ENCODE measurements around the gene CYB5B.

Gene CYB5B

DNA sequence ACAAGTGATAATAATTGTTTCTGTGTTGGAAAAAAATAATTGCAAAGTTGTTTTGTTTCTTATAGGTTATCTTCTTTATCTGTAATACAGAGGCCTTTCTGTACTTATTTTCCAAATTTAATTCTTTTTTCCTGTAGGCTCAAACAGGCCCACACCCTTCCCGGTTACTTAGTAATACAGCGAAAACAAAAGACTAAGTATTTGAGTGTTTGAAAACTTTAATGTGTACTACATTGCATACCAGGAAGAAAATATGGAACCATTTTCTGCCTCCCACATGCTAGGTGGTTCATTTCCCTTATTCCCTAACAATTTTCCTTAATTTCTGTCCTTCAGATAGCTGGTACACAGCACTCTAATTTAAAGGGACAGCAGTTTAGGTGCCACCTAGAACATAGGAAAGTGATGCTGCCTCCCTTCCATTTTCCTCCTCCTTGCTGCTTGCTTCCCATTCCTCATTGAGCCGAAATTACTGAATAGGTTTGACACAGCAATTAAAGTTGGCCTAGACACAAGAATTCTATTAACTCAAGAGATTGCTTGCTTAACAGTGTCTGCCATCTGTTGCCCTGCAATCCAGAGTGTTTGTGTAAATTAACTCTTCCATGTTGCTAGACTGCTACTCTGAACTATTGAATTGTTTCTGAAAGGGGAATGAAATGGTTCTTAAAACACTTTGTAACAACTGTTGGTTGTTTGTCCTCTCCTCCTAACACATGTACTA is 24.2 kb downstream of the CYB5B start:
- H3K27ac ChIP-seq (ENCODE audit: low read depth, low read length, severe bottlenecking): no peak overlapping the region
- peaks cover 9% of the 10 kb centered on the region for H3K4me1 ChIP-seq (ENCODE audit: control insufficient read depth, insufficient read depth, low read length, poor library complexity, severe bottlenecking)
- no peaks in the 10 kb centered on the region for H3K9me3 ChIP-seq (ENCODE audit: control insufficient read depth, low read length)
- peaks cover 65% of the 10 kb centered on the region for H3K36me3 ChIP-seq (ENCODE audit: control insufficient read depth, insufficient read depth, low read length)
- no peak overlapping the region for H3K4me3 ChIP-seq (ENCODE audit: extremely low read depth, insufficient read depth, low read length, poor library complexity, severe bottlenecking)
- 83 to 86% methylated on average over 1 of the region's 3 CpGs for WGBS, 2 experiments (ENCODE audit: insufficient coverage in 2 of 2)

DNA sequence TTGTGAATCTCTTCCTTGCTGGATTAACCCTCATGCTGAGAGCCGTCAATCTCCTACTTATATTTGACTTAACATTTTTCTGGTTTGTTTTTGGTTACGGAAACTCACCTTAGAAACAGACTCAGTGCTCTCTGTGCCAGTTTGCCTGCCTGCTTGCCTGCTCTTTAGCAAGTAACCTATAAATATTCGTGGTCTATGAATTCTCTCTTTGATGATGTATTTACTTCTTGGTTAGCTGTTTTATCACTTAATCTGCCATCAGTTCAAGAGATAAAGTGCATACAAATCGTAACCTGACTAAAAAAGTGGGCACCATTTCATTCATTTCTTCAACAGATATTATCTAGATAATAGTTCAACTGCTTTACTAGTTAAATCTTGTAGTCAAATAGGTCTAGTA is 26.7 kb downstream of the CYB5B start:
- Histone ChIP-seq H3K36me3 (ENCODE audit: control insufficient read depth, insufficient read depth, low read length) (peaks cover 76% of the 10 kb centered on the region), H3K27ac (ENCODE audit: low read depth, low read length, severe bottlenecking) (no peak overlapping the region), H3K4me1 (ENCODE audit: control insufficient read depth, insufficient read depth, low read length, poor library complexity, severe bottlenecking) (no peaks in the 10 kb centered on the region), H3K9me3 (ENCODE audit: control insufficient read depth, low read length) (no peaks in the 10 kb centered on the region), H3K4me3 (ENCODE audit: extremely low read depth, insufficient read depth, low read length, poor library complexity, severe bottlenecking) (no peak overlapping the region)
- WGBS, 2 experiments (ENCODE audit: insufficient coverage in 2 of 2): 100% methylated on average over 2 of the region's 4 CpGs; no CpG with 5 or more reads in 1 of the 2 experiments

DNA sequence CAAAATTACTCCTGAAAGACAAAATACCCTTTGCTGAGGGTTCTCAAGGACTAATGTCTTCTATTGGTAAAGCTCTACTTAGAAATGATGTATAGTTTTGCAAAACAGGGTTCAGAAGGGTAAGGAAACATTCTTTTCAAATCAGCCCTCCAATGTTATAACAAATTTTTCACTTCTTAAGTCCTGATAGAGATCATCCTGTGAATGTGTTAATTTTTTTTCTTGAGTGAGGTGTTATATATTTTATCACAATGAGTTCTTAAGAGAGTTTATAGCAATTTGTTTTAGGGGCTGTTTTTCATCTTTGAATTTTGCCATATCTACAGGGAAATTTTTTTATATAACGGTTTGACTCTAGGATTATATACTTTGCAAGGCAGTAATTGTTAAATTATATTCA is 29.5 kb downstream of the CYB5B start:
- H3K36me3 ChIP-seq (ENCODE audit: control insufficient read depth, insufficient read depth, low read length): peaks cover 65% of the 10 kb centered on the region
- no CpG with 5 or more reads among the region's 1 CpG for WGBS, 2 experiments (ENCODE audit: insufficient coverage in 2 of 2)
- H3K4me1 ChIP-seq (ENCODE audit: control insufficient read depth, insufficient read depth, low read length, poor library complexity, severe bottlenecking): no peaks in the 10 kb centered on the region
- H3K27ac ChIP-seq (ENCODE audit: low read depth, low read length, severe bottlenecking): no peak overlapping the region
- no peak overlapping the region for H3K4me3 ChIP-seq (ENCODE audit: extremely low read depth, insufficient read depth, low read length, poor library complexity, severe bottlenecking)
- H3K9me3 ChIP-seq (ENCODE audit: control insufficient read depth, low read length): no peaks in the 10 kb centered on the region

DNA sequence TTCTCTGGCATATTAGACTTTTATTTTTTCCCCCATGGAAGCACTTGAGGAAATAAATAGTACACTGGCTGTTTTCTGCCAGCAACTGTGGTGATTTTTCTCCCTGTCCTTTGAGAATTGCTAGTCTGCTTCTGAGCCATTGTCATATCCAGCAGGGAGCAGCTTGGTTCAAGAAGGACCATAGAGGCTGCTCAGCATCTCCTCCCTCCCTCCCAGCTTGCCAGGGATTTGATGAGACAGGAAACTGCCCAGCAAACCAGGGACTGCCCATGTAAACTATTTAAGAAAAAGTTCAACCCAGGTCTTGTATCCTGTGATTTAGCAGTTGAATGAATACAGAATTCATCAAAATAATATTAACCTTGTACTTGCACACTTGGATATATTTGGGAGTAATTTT is 39.5 kb downstream of the CYB5B start:
- no peak overlapping the region for H3K4me3 ChIP-seq (ENCODE audit: extremely low read depth, insufficient read depth, low read length, poor library complexity, severe bottlenecking)
- H3K27ac ChIP-seq (ENCODE audit: low read depth, low read length, severe bottlenecking): no peak overlapping the region
- H3K4me1 ChIP-seq (ENCODE audit: control insufficient read depth, insufficient read depth, low read length, poor library complexity, severe bottlenecking): peaks cover 38% of the 10 kb centered on the region
- H3K9me3 ChIP-seq (ENCODE audit: control insufficient read depth, low read length): no peaks in the 10 kb centered on the region
- peaks cover 64% of the 10 kb centered on the region for H3K36me3 ChIP-seq (ENCODE audit: control insufficient read depth, insufficient read depth, low read length)

DNA sequence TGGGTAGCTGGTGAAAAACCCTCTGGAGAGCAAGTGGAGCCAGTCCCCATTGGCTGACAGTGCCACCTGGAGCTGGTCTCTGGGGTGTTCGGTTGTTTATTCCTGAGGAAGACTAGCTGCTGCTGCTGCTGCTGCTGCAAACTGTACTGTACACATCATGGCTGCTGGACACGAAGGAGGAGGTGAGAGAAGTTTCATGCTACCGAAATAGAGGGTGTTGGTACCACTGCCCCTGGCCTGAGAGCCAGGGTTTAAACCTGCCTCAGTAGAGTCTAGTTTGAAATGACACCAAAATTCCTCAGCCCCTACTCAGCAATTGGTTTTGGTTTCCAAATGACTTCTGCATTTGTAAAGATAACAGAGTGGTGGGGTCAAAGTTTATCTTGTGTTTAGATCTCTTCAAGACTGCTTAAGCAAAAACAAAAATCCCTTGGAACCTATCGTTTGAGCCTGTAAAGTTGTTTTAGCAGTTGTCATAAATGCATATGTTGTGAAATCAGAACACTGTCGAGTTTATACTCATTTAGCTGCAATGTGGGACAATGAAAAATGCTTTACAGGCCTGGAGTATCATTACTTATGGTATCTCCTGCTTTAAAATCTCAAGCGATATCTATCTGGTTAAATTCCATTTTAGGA is 40.8 kb downstream of the CYB5B start:
- no peaks in the 10 kb centered on the region for H3K9me3 ChIP-seq (ENCODE audit: control insufficient read depth, low read length)
- WGBS, 2 experiments (ENCODE audit: insufficient coverage in 2 of 2): 93% methylated on average over 5 to 6 of the region's 6 CpGs
- peaks cover 38% of the 10 kb centered on the region for H3K4me1 ChIP-seq (ENCODE audit: control insufficient read depth, insufficient read depth, low read length, poor library complexity, severe bottlenecking)
- H3K27ac ChIP-seq (ENCODE audit: low read depth, low read length, severe bottlenecking): peak overlapping the region; percentile 25
- no peak overlapping the region for H3K4me3 ChIP-seq (ENCODE audit: extremely low read depth, insufficient read depth, low read length, poor library complexity, severe bottlenecking)
- peaks cover 53% of the 10 kb centered on the region for H3K36me3 ChIP-seq (ENCODE audit: control insufficient read depth, insufficient read depth, low read length)

DNA sequence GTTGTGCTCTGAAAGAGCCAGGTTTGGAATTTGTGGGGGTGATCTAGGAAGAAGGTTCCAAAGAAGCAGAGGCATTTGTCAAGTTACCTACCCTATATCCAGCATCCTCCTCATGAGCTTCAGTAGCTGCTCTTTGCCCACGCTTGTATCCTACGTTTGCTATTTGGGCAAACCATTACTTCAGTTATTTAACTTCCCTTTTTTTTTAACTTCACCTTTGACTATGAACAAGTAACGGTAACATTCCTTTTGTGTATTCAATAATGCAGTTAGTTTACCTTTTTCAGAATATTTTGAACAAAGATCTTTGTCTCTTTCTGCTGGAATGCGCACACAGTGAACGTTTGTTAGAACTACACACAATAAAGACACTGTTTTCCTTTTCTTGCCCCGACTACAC is 41.5 kb downstream of the CYB5B start:
- 94 to 100% methylated on average over 2 to 3 of the region's 6 CpGs for WGBS, 2 experiments (ENCODE audit: insufficient coverage in 2 of 2)
- no peak overlapping the region for H3K4me3 ChIP-seq (ENCODE audit: extremely low read depth, insufficient read depth, low read length, poor library complexity, severe bottlenecking)
- no peaks in the 10 kb centered on the region for H3K9me3 ChIP-seq (ENCODE audit: control insufficient read depth, low read length)
- peaks cover 48% of the 10 kb centered on the region for H3K36me3 ChIP-seq (ENCODE audit: control insufficient read depth, insufficient read depth, low read length)
- H3K4me1 ChIP-seq (ENCODE audit: control insufficient read depth, insufficient read depth, low read length, poor library complexity, severe bottlenecking): peaks cover 38% of the 10 kb centered on the region
- peak overlapping the region; percentile 25 for H3K27ac ChIP-seq (ENCODE audit: low read depth, low read length, severe bottlenecking)

DNA sequence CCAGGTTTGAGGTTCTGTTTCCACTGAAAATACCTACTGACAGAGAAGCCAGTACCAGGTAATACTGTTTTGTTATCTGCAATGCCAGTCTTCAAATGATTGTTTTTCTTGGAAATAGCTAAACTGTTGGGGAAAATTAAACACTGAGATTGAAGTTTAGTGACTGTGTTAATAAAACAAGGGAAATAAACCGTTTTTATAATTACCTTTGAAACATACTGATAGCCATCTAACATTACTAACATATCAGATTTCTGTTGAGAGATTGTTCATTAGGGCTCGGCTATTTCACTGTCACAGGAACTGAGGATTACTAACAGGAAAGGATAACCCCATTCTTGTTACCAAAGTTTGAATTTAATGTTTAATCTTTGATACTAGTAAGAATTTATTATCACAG is 42.1 kb downstream of the CYB5B start:
- Histone ChIP-seq H3K4me3 (ENCODE audit: extremely low read depth, insufficient read depth, low read length, poor library complexity, severe bottlenecking) (no peak overlapping the region), H3K27ac (ENCODE audit: low read depth, low read length, severe bottlenecking) (no peak overlapping the region), H3K4me1 (ENCODE audit: control insufficient read depth, insufficient read depth, low read length, poor library complexity, severe bottlenecking) (peaks cover 38% of the 10 kb centered on the region), H3K9me3 (ENCODE audit: control insufficient read depth, low read length) (no peaks in the 10 kb centered on the region), H3K36me3 (ENCODE audit: control insufficient read depth, insufficient read depth, low read length) (peaks cover 41% of the 10 kb centered on the region)
- no CpG with 5 or more reads among the region's 2 CpGs for WGBS, 2 experiments (ENCODE audit: insufficient coverage in 2 of 2)

DNA sequence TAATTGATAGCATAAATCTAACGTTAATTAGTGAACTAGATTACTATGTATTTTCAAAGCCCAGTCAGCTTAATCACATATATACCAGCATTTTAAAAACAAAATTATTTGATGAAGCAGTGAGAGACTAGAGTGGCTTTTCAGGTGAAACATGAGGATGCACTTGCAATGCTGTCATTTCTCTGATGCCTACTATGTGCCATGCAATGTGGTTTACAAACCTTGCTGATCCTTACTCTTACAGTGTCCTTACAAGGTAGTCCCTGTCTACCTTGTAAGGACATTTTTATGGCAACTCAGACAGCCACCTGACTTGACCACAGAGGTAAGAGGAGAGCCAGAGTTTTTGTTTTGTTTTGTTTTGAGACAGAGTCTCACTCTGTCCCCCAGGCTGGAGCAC is 42.7 kb downstream of the CYB5B start:
- no CpG with 5 or more reads among the region's 1 CpG for WGBS, 2 experiments (ENCODE audit: insufficient coverage in 2 of 2)
- H3K4me1 ChIP-seq (ENCODE audit: control insufficient read depth, insufficient read depth, low read length, poor library complexity, severe bottlenecking): peaks cover 38% of the 10 kb centered on the region
- H3K9me3 ChIP-seq (ENCODE audit: control insufficient read depth, low read length): no peaks in the 10 kb centered on the region
- no peak overlapping the region for H3K27ac ChIP-seq (ENCODE audit: low read depth, low read length, severe bottlenecking)
- H3K36me3 ChIP-seq (ENCODE audit: control insufficient read depth, insufficient read depth, low read length): peaks cover 38% of the 10 kb centered on the region
- no peak overlapping the region for H3K4me3 ChIP-seq (ENCODE audit: extremely low read depth, insufficient read depth, low read length, poor library complexity, severe bottlenecking)

DNA sequence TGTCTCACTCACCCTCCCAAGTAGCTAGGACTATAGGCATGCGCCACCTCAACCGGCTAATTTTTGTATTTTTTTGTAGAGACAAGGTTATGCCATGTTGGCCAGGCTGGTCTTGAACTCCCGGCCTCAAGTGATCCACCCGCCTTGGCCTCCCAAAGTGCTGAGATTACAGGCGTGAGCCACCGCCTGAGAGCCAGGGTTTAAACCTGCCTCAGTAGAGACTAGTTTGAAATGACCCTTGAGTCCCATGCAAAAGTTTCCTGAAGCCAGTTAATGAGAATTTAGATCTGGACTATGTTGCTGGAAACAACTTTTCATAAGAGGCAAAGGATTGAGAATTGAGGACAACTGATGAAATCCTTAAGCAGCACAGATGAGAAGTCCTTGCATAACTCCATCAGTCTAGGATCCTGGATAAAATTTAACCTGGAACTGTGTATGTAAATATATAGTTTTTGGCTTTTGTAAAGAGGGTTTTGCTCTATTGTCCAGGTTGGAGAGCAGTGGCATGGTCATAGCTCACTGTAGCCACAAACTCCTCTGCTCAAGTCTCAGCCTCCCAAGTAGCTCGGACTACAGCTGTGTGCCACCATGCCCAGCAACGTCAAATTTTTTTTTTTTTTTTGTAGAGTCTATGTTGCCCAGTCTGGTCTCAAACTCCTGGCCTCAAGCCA is 43.2 kb downstream of the CYB5B start:
- H3K9me3 ChIP-seq (ENCODE audit: control insufficient read depth, low read length): no peaks in the 10 kb centered on the region
- H3K36me3 ChIP-seq (ENCODE audit: control insufficient read depth, insufficient read depth, low read length): peaks cover 32% of the 10 kb centered on the region
- no peak overlapping the region for H3K27ac ChIP-seq (ENCODE audit: low read depth, low read length, severe bottlenecking)
- H3K4me3 ChIP-seq (ENCODE audit: extremely low read depth, insufficient read depth, low read length, poor library complexity, severe bottlenecking): no peak overlapping the region
- peaks cover 38% of the 10 kb centered on the region for H3K4me1 ChIP-seq (ENCODE audit: control insufficient read depth, insufficient read depth, low read length, poor library complexity, severe bottlenecking)
- 78 to 83% methylated on average over 6 of the region's 8 CpGs for WGBS, 2 experiments (ENCODE audit: insufficient coverage in 2 of 2)

DNA sequence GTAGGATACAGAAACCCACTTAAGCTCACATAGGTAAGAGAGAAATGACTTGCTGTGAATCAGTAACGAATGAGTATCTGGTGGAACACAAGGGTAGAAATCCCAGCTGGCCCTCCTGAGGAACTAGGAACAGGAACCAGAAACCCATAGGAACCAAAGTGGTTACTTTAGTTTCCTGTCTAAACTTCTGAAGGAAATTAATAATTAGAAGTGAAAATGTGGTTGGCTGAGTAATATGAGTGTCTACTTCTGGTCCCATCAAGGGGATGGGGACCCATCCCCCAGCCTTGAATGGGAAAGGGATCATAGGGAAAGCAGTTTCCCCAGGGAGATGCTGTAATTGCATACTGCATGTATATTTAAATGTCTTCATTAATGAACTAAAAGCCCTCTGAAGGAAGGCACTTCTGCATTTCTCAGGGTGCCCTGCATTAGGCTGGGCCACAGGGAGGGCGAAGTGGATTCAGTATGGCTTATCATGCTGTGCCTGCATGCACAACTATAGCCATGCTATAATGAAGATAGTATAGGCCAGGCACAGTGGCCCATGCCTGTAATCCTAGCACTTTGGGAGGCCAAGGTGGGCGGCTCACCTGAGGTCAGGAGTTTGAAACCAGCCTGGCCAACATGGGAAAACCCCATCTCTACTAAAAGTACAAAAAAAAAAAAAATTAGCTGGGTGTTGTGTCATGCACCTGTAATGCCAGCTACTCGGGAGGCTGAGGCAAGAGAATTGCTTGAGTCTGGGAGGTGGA is 45.6 kb downstream of the CYB5B start:
- no peaks in the 10 kb centered on the region for H3K9me3 ChIP-seq (ENCODE audit: control insufficient read depth, low read length)
- 95 to 100% methylated on average over 1 to 2 of the region's 4 CpGs for WGBS, 2 experiments (ENCODE audit: insufficient coverage in 2 of 2)
- peaks cover 26% of the 10 kb centered on the region for H3K36me3 ChIP-seq (ENCODE audit: control insufficient read depth, insufficient read depth, low read length)
- no peak overlapping the region for H3K4me3 ChIP-seq (ENCODE audit: extremely low read depth, insufficient read depth, low read length, poor library complexity, severe bottlenecking)
- H3K27ac ChIP-seq (ENCODE audit: low read depth, low read length, severe bottlenecking): no peak overlapping the region
- peaks cover 16% of the 10 kb centered on the region for H3K4me1 ChIP-seq (ENCODE audit: control insufficient read depth, insufficient read depth, low read length, poor library complexity, severe bottlenecking)
